Mesothelial cell of epicardium (in vitro differentiated cells): ENCODE measurements around the gene TPM3. TPM values are rescaled to one million over a fixed set of nuclear protein-coding genes. Genes with fewer than 3 reads are reported as not detected.
A peak's percentile ranks its signal among the peaks of the same experiment; 100 is the strongest.

Experiments used
- DNase-seq, 2 experiments: peaks; one replicate each; pipeline ENCODE4 v3.0.0; 2021; ENCODE audit warnings: low spot score in 2 of 2; ENCODE audit not compliant: unreplicated experiment in 2 of 2
- H3K27ac Mint-ChIP-seq: 2 replicates; pipeline ENCODE4 v1.8.0; 2021; ENCODE audit warnings: mixed read lengths
- H3K27me3 Mint-ChIP-seq: 2 replicates; pipeline ENCODE4 v1.8.0; 2021; ENCODE audit warnings: low read depth, mixed read lengths
- H3K36me3 Mint-ChIP-seq: 2 replicates; pipeline ENCODE4 v1.8.0; 2021; ENCODE audit warnings: mixed read lengths
- H3K4me1 Mint-ChIP-seq: 2 replicates; pipeline ENCODE4 v1.8.0; 2021; ENCODE audit warnings: mixed read lengths
- H3K4me3 Mint-ChIP-seq: 2 replicates; pipeline ENCODE4 v1.8.0; 2021; ENCODE audit warnings: mild to moderate bottlenecking, moderate library complexity, mixed read lengths
- H3K9me3 Mint-ChIP-seq: 2 replicates; pipeline ENCODE4 v1.8.0; 2021; ENCODE audit warnings: mixed read lengths
- total RNA-seq: library from RNA; stranded (reverse); gene quantifications from 3 replicates; pipeline ENCODE4 v1.2.1, GENCODE V29; 2021
- TF ChIP-seq, protein P1 (sequence below): fragments of 200-600 bp; sonication (generic); IDR thresholded peaks from one replicate; pipeline ENCODE4 v1.5.0; 2021; ENCODE audit warnings: antibody characterized with exemption; ENCODE audit not compliant: unreplicated experiment

The TPM3 gene
- total RNA-seq: 194 to 208 TPM (median 197 TPM) in 3 replicates

- H3K4me1 Mint-ChIP-seq: peaks cover 19% of the 10 kb centered on the region
- TF ChIP-seq, protein P1, sequence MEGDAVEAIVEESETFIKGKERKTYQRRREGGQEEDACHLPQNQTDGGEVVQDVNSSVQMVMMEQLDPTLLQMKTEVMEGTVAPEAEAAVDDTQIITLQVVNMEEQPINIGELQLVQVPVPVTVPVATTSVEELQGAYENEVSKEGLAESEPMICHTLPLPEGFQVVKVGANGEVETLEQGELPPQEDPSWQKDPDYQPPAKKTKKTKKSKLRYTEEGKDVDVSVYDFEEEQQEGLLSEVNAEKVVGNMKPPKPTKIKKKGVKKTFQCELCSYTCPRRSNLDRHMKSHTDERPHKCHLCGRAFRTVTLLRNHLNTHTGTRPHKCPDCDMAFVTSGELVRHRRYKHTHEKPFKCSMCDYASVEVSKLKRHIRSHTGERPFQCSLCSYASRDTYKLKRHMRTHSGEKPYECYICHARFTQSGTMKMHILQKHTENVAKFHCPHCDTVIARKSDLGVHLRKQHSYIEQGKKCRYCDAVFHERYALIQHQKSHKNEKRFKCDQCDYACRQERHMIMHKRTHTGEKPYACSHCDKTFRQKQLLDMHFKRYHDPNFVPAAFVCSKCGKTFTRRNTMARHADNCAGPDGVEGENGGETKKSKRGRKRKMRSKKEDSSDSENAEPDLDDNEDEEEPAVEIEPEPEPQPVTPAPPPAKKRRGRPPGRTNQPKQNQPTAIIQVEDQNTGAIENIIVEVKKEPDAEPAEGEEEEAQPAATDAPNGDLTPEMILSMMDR: no peak
- H3K36me3 Mint-ChIP-seq: no peaks in the 10 kb centered on the region
- H3K27me3 Mint-ChIP-seq: peaks cover 9% of the 10 kb centered on the region
- H3K4me3 Mint-ChIP-seq: peak within 1 kb of the TSS; percentile 9
- H3K27ac Mint-ChIP-seq: no peak within 1 kb of the TSS
- H3K9me3 Mint-ChIP-seq: no peaks in the 10 kb centered on the region
- DNase-seq: no peak
These were observed at the start of gene TPM3 for GRCh38 chr1:154191990-154192461. Gene TPM3 (minus strand): TSS chr1:154192100. CDS start chr1:154192018, 82 bp downstream.

GRCh38 chr1:154240294-154240833 lies 48.5 kb upstream of the TPM3 start:
- no peak for DNase-seq
- Mint-ChIP-seq H3K27me3 (no peaks in the 10 kb centered on the region), H3K27ac (peak overlapping the region; percentile 37), H3K4me1 (peaks cover 6% of the 10 kb centered on the region), H3K36me3 (peaks cover 53% of the 10 kb centered on the region), H3K9me3 (no peaks in the 10 kb centered on the region), H3K4me3 (no peak overlapping the region)
- TF ChIP-seq, protein P1: no peak

DNA sequence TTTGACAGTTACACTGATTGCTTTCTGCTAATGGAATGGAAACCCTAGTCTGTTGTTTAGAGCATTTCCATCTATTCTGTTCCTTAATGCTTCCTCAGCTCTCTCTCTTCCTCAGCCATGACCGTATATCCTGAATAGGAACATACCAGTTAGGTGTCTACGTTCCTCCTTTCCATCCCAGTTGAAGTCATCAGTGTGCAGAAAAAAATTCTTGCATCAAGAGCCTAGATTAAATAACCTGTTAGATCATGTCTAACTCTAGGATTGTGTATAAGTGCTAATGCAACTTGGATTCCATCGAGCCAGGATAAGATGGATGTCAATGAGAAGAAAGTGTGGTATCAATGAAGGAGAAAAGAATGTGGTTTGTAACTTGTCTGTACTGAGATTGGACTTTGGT lies 47.6 kb upstream of the TPM3 start:
- no peak overlapping the region for H3K4me3 Mint-ChIP-seq
- DNase-seq: no peak
- no peaks in the 10 kb centered on the region for H3K9me3 Mint-ChIP-seq
- TF ChIP-seq, protein P1: no peak
- peaks cover 6% of the 10 kb centered on the region for H3K4me1 Mint-ChIP-seq
- no peak overlapping the region for H3K27ac Mint-ChIP-seq
- H3K27me3 Mint-ChIP-seq: no peaks in the 10 kb centered on the region
- H3K36me3 Mint-ChIP-seq: peaks cover 58% of the 10 kb centered on the region

- Mint-ChIP-seq H3K27me3 (no peaks in the 10 kb centered on the region), H3K9me3 (no peaks in the 10 kb centered on the region), H3K36me3 (peaks cover 55% of the 10 kb centered on the region), H3K4me1 (peaks cover 6% of the 10 kb centered on the region), H3K4me3 (no peak overlapping the region), H3K27ac (no peak overlapping the region)
- DNase-seq: no peak
- TF ChIP-seq, protein P1: no peak
These were observed 46.1 kb upstream of the TPM3 start for GRCh38 chr1:154237880-154238506.

DNA sequence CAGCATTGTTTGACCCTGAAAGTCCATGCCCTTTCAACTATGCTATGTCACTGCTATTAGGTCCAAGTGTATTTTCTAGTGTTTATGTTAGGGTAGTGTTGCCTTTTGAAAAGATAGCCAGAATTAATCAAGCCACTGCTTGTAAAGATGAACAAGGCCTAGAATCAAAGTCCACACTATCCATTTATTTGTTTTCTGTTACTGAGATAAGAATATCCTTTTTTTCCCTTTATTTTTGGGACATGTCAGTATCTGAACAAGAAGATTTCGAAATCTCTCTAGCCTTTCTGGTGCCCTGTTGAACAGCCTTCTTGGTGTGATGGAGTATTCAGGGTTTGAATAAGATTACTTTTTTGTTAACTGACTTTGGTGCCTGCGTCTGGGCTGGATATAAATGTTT lies 45.5 kb upstream of the TPM3 start:
- H3K4me3 Mint-ChIP-seq: no peak overlapping the region
- H3K27me3 Mint-ChIP-seq: no peaks in the 10 kb centered on the region
- H3K36me3 Mint-ChIP-seq: peaks cover 50% of the 10 kb centered on the region
- TF ChIP-seq, protein P1: no peak
- no peak for DNase-seq
- peaks cover 6% of the 10 kb centered on the region for H3K4me1 Mint-ChIP-seq
- no peak overlapping the region for H3K27ac Mint-ChIP-seq
- no peaks in the 10 kb centered on the region for H3K9me3 Mint-ChIP-seq
